NCI-H2196 treated with DMSO at 0.1 percent for 48 hours (cell line): ENCODE data around the gene SHISA7.

ENCODE experiments used
- DNase-seq: peaks from one replicate; lab custom pipeline; 2025; ENCODE audit not compliant: unreplicated experiment; lab: John Stamatoyannopoulos, UW

The SHISA7 gene

DNA sequence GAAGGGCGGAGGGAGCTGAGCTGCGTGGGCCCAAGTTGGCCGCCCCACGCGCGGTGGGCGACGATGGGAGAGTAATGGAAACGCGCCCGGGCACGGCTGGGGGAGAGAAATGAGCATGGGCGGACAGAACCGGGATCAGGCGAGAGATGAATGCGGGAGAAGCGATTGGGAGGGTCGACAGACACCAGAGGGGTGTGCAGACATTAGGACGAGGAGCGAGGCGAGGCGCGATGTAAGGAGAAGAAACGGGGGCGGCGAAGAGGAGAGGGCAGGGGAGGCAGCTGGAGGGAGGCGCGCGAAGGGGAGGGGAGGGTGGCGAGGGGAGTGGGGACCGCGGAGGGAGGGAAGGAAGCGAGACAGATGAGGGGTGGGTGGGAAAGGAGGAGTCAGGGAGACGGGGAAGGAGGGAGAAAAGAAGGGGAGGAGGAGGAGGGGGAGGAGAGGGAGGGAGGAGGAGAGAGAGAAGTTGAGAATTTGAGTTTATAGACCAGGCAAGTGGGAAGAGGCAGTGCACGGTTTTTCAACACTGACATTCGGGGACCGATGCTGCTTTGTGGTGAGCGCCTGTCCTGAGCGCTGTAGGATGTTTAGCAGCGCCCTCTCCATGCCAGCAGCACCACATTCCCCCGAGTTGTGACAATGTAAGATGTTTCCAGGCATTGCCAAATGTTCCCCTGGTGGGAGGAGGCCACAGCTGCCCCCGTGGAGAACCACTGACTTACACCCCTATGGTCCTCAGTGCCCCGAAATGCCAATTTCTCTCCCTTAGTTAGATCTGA, at the start of gene SHISA7:
TSS of gene SHISA7 (minus strand) at position 256 of the 779 bp plus-strand sequence. CDS start 437 bp downstream, outside the sequence.
- no peak for DNase-seq

DNA sequence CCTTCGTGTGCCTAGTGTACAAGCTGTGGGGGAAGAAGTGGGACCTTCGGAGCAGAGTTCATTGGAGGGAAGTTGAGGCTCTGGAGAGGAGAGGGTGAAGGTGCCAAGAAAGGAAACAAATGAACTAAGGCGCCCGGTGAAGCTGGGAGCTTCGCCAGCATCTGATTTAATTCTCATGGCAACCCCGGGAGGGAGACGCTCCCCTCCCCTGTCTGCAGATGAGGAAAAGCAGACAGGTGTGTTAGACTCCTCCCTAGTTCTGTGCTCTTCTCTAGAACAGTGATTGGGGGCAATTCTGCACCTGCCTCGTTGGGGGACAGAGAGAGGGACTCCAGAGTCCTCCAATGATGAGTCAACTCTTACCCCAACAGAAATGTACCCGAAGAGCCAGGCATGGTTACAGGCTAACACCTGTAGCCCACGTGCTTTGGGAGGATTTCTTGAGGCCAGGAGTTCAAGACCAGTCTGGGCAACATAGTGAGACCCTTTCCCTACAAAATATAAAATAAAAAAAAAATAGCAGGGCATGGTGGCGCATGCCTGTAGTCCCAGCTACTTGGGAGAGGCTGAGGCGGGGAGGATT, 49.4 kb upstream of the SHISA7 start:
- peak; percentile 78 for DNase-seq

DNA sequence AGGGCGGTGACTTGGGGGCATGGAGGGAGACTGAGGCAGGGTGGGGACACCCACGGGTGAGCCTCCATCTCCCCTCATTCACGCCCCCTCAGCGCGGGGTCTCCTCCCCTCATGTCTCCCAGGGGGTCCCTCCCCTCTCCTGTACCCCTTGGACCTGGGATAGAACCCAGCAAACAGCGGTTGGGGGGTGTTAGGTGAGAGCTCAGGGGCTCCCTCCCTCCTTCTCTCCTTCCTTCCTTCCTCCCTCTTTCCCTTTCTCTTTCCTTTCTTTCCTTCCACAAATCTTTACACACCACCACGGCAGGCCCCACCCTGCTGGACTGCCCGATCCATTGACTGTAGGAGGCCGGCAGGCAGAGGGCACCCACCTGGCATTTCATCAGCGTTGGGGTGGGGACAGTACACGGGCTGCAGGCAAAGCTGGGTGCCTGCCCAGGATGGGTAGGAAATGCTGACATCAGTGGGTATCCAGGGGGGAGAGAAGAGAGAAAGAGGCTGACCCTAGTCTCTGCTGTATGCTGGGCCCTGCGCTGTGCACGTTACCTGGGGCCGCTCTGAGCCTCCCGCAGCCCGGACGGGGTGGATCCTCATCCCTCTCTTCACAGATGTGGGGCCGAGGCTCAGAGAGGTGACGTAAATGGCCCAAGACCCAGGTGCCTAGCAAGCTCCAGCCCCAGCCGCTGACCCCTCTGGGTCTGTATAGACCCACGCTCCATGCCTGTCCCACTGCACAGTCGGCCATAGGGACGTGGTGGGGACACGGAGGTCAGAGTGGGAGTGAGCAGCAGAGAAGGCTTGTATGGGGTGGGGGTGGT, 48.7 kb upstream of the SHISA7 start:
- no peak for DNase-seq

DNA sequence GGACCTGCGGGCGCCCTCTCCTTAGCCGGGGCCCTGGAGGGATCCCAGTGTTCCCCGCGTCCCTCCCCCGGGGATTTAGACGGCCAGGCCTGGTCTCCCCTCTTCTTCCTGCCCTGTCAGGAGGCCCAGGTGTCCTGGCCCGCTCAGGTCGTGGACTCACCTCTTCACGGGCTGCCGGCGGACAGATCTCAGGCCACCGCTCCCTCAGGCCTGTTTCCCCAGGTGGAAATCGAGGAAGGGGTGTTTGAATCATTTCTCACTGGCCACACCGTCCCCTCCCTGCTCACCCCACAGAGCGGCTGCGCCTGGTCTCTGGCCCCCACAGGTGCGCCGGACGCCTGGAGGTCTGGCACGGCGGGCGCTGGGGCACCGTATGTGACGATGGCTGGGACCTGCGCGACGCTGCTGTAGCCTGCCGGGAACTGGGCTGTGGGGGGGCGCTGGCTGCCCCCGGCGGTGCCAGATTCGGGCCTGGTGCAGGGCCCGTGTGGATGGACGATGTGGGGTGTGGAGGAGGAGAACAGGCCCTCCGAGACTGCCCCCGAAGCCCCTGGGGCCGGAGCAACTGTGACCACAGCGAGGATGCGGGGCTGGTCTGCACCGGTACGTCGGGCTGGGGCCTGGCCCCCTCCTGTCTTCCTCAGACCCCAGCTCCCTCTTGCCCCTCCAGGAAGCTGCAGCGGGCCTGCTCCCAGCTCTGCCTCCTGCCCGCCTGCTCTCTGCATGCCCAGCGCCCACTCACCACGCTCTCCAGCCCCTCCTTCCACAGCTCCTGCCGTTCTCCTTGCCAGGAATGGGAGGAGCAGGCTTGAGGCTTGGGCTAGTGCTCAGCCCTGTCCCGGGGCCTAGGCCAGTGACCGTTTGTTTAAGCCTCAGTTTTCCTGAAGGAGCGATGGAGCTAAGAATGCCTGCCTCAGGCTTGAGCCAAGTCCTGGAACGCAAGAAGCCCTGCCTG, 47.7 kb upstream of the SHISA7 start:
- no peak for DNase-seq

DNA sequence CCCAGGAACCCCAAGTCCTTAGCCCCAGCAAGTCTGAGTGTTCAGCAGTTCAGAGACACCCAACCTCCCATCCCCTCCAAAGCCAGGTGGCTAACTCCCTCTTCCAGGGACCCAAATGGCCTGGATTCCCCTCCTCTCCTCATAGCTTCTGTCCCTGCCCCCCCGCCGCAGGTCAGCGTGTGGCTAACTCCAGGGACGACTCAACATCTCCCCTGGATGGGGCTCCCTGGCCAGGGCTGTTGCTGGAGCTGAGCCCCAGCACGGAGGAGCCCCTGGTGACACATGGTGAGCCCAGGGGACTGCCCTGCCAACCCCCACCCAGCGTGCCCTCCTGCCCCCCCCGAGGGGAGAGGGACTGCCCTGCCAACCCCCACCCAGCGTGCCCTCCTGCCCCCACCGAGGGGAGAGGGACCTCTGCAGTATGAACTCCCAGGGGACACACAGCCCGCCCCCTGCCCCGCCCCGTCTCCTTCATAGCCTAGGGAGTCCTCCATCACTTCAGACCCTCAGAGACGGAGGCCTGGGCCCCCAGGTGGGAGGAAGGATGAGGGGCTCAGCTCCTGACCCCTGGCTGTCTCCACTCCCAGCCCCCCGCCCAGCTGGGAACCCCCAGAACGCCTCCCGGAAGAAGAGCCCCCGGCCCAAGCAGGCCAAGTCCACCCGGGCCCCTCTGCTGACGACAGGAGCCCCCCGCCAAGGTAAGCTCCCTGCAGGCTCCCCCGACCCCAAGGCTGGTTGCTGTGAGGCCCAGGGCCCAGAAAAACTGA, 46.8 kb upstream of the SHISA7 start:
- DNase-seq: no peak

DNA sequence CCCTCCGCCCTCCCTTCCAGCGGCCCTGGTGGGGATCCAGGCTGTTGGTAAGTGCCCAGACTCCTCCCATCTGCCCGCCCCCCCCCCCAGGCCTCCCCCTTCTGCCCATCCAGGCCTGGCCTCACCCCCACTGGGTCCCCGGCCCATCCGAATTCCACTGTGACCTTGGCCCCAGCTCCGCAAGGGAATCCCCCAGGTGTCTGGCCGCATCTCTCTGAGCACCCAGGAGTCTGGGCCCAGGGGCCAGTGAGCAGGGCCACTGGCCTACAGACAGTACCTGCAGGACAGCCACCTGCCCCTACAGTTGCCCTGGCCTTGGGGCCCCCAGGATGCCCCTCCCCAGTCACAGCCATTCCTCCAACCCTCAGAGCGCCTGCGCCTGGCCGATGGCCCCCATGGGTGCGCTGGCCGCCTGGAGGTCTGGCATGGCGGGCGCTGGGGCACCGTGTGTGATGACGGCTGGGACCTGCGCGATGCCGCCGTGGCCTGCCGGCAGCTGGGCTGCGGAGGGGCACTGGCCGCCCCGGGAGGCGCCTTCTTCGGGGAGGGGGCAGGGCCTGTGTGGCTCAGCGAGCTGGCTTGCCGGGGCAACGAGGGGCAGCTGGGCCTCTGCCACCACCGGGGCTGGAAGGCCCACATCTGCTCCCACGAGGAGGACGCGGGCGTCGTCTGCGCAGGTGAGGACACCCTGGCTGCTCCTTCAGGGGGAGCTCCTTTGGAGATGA, 46.0 kb upstream of the SHISA7 start:
- DNase-seq: no peak

DNA sequence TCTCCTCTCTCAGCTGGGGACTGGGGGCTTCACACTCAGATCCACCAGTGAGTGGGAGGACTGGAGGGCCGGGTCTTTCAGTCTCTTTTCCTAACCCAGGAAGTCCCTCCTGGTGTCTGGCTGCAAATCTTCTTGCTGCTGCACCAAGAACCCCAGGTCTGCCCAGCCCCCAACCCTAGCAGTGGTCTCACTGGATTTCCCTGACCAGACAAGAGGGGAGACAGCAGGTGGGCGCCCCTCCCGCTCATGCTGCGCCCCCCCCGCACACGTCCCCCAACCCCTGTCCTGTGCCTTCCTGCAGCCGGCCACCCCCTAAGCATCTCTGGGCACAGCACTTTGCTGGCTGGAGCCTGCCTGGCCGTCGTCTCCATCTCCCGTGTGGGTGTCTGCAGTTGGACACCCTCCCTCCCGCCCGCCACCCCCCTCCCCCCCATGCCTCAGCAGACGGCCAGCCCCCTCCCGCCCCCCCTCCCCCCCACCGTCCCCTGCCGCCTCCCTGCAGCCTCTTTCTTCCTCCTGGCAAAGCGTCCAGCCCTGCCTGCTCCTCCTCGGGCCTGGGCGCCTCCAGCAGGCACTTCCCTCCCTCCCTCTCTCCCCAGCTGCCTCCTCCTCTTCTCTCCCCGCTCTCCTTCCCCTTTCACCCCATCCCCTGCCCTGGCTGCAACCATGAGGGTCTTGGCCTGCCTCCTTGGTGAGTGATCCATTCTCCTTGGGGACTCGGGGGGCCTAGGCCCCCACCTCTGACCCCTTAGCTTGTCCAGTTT, 45.0 kb upstream of the SHISA7 start, which contains the start of gene SSC5D:
TSS of gene SSC5D (plus strand) at position 513 of the 764 bp plus-strand sequence. CDS start at position 667, 154 bp downstream.
- no peak for DNase-seq

DNA sequence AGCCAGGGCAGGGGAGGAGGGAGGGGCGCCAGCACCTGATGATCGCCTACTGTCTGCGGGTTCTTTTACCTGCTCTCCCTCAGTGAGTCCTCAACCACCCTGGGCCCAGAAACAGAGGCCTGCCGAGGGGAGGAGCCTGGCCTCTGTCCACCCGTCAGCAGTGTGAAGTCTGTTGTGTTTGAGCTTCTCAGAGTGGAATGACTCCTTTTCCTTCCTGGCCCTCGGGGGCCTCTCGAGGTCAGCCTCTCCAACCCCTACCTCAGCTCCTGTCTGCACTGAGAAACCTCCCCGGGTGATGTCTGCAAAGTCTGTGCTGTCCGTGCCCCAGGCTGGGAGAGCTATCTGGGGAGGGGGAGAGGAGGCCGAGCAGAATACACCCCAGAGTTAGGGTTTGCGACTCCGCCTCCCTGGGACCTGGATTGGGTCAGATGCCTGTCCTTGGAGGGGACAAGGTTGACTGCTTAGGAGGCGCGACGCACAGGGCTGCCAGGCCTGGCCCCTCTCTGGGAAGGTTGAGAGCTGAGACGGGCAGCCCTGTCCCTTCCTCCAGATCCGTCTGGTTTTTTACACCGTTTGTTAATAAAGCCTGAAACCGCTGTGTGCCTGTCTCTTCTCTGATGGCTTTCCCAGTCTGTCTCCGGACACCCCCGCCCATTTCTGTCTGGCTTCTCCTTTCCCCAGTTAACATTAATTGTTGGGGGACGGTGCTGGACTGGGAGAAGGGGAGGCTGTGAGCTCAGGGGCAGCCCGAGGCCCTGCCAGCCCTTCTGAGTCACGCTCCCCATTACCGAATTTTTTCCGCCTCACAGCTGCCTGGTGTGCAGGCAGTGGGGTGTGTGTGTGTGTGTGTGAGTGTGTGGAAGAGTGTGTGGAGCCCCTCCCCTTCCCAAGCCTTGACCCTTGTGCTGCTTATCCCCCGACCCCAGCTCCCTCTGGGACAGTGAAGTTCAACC, 44.1 kb upstream of the SHISA7 start:
- no peak for DNase-seq

DNA sequence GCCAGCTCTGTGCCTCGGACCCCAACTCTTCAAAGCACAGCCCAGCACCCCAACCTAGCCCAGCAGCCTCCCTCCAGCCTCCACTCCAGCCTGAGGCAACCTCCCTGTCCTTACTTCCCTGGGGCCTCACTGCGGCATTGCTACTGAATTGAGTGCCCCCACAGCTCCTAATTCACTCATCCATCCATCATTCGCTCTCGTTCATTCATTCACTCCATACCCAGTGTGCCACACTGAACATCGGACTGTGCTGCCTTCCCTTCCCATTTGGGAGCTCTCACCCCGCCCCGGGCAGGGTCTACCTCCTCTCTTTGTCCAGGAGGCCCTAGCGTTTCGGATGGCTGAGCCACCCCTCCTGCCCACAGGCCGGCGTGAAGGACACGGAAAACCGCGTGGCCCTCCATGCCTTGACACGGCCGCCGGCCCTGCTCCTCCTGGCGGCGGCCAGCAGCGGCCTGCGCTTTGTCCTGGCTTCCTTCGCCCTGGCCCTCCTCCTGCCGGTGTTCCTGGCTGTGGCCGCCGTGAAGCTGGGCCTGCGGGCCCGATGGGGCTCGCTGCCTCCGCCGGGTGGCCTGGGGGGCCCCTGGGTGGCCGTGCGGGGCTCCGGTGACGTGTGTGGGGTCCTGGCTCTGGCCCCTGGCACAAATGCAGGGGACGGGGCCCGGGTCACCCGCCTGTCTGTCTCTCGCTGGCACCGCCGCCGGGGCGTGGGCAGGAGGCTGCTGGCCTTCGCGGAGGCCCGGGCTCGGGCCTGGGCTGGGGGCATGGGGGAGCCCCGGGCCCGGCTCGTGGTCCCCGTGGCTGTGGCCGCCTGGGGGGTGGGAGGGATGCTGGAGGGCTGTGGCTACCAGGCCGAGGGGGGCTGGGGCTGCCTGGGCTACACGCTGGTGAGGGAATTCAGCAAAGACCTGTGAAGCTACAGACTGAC, 43.2 kb upstream of the SHISA7 start:
- DNase-seq: no peak

DNA sequence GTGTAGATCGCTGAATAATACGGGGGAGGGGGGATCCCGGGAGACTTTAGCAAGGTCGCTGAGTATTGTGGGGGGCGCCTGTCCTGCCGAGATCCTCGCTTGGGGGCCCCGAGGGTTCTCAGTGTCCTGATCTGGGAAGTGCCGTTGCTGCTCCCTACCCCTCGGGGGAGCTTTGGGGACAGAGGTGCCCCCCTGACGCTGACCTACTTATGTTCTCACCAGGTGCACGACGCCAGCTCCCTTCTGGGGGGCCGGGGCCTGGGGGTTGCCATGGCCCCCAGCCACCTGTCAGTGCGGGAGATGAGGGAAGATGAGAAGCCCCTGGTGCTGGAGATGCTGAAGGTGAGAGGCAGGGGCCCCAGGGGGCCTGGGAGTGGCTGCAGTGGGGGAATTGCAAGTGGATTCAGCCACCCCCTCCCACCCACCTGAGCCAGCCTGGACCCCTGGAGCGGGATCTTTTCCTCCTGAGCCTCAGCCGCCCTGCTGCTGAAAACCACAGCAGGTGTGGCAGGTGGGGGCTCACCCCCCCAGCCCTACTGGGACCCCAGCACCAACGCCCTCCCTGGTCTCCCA, 42.4 kb upstream of the SHISA7 start:
- DNase-seq: no peak

DNA sequence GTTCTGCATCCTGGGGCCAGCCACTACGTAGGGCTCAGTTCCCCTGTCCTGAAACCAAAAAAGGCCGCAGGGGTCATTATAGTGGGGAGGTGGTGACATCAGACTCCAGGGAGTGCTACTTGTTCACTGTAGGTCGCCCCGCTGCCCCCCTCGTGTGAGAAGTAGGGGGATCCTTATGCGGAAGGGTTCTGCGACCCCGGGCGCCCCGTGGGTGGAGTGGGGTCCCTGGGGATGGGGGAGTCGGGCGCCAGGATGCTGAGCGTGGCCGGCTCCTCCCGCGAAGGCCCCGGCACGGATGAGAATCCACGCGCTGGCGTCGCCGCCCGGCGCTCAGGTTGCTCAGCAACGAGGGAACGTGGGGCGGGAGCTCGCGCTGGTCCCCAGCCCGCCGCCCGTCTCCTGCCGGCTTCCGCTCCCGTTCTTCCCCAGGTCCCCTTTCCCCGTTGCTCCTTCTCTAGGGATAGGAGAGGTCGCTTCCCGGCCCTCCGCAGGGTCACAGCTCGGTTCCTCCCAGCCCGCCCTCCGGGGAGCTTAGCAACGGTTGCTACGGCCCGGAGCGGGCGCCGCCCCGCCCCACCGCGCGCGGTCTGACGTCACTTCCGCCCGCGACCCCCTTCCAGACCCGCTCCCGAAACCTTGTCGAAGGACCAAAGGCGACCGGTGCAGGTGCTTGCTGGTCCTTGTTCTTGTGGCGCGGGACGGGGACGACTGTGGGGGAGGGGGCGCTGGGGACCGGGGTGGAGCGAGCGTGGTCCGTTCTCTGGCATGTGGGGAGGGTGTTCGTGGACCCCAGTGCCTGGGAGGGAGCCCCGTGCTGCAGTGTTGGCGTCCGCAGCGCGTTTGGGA, 41.7 kb upstream of the SHISA7 start, which contains the start of gene NAT14:
TSS of gene NAT14 (plus strand) at position 596 of the 846 bp plus-strand sequence. CDS start 521 bp downstream, outside the sequence.
- DNase-seq: peak; percentile 36

DNA sequence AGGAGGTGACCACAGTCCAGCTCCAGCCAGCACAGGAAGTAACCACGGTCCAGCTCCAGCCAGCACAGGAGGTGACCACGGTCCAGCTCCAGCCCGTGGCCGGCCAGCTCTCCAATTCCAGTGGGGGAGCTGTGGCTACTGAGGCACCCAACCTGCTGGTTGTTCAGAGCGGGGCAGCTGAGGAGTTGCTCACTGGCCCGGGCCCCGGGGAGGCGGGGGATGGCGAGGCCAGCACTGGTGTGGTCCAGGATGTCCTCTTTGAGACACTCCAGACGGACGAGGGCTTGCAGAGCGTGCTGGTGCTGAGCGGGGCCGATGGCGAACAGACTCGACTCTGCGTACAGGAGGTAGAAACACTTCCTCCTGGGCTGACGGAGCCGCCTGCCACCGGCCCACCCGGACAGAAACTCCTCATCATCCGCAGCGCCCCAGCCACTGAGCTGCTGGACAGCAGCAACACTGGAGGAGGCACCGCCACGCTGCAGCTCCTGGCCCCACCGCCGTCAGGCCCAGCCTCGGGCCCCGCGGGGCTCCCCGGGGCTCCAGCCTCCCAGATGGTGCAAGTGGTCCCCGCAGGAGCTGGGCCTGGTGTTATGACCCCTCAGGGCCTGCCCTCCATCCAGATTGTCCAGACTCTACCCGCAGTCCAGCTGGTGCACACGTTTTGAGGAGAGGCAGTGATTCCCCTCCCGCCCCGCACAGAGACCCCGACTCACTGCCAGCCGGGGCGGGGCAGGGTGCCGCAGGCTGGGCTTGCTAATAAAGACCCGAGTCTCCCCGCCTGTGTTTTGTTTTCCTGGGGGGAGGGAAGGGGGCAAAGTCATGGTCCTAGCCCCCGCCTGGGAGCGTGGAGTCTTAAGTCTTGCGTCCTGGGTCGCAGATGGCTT, 40.8 kb upstream of the SHISA7 start:
- no peak for DNase-seq

DNA sequence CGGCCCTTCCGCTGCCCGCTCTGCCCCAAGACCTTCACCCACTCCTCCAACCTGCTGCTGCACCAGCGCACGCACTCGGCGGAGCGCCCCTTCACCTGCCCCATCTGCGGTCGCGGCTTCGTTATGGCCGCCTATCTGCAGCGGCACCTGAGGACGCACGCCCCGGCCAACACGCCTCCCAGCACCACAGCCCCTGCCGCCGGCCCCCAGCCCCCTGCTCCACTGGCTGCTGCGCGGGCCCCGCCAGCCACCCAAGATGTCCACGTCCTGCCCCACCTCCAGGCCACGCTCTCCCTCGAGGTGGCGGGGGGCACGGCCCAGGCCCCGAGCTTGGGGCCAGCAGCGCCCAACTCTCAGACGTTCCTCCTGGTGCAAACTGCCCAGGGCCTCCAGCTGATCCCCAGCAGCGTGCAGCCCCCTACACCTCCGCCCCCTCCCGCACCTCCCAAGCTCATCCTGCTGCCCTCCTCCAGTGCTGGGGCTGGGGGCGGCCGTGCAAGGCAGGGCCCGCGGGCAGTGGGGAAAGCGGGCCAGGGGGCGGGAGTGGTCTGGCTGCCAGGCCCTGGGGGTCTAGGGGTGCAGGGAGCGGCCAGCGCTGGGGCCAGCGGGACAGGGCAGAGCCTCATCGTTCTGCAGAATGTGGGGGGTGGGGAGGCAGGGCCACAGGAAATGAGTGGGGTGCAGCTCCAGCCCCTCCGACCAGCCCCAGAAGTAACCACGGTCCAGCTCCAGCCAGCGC, 40.0 kb upstream of the SHISA7 start:
- no peak for DNase-seq
